ENCODE measurements around the gene P4HTM.

DNA sequence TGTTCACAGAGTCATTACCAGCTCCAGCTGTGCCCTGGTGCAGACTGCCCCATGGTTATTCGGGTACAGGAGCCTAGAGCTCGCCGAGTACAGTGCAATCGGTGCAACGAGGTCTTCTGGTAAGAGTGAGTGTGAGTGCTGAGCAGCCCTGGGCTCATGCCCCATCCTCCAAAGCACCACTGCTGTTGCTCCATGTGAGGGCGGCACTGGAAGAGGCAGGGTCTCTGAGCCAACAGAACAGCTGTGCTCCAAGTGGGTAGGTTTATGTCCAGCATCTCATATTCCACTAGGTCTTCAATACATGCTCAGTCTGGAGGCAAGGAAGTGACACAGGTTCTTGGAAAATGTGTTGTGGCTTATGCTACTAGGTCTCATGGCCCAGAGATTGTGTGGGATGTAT, 19.5 kb upstream of the P4HTM start:
- TF ChIP-seq, protein P1, sequence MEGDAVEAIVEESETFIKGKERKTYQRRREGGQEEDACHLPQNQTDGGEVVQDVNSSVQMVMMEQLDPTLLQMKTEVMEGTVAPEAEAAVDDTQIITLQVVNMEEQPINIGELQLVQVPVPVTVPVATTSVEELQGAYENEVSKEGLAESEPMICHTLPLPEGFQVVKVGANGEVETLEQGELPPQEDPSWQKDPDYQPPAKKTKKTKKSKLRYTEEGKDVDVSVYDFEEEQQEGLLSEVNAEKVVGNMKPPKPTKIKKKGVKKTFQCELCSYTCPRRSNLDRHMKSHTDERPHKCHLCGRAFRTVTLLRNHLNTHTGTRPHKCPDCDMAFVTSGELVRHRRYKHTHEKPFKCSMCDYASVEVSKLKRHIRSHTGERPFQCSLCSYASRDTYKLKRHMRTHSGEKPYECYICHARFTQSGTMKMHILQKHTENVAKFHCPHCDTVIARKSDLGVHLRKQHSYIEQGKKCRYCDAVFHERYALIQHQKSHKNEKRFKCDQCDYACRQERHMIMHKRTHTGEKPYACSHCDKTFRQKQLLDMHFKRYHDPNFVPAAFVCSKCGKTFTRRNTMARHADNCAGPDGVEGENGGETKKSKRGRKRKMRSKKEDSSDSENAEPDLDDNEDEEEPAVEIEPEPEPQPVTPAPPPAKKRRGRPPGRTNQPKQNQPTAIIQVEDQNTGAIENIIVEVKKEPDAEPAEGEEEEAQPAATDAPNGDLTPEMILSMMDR (IDR thresholded peaks at IDR 0.05; ENCODE audit: insufficient read depth, low read depth, low read length) = no peak
- no peak for TF ChIP-seq EZH2 (IDR thresholded peaks at IDR 0.05; ENCODE audit: insufficient read depth, low read length)
